NCI-H146 treated with DMSO at 0.1 percent for 48 hours (cell line): ENCODE results near the gene ZDHHC1.

Experiments
- DNase-seq: peaks from one replicate; lab custom pipeline; 2025; ENCODE audit not compliant: unreplicated experiment; lab: John Stamatoyannopoulos, UW

ZDHHC1 gene

GRCh38 chr16:67411339-67411738 is 4.9 kb downstream of the ZDHHC1 start:
- no peak for DNase-seq

- no peak for DNase-seq
Measured at GRCh38 chr16:67409631-67410030, 6.6 kb downstream of the ZDHHC1 start.

- no peak for DNase-seq
Measured at GRCh38 chr16:67407788-67408452, 8.4 kb downstream of the ZDHHC1 start.

- DNase-seq, result no peak
Measured at GRCh38 chr16:67407176-67407787, 9.0 kb downstream of the ZDHHC1 start.

GRCh38 chr16:67406111-67406971 is 9.9 kb downstream of the ZDHHC1 start:
- no peak for DNase-seq

GRCh38 chr16:67405336-67405735 is 10.9 kb downstream of the ZDHHC1 start:
- no peak for DNase-seq

- no peak for DNase-seq
Measured at GRCh38 chr16:67404740-67405226, 11.5 kb downstream of the ZDHHC1 start.

GRCh38 chr16:67403976-67404555 is 12.2 kb downstream of the ZDHHC1 start:
- DNase-seq, result no peak

GRCh38 chr16:67400901-67401300 is 15.4 kb downstream of the ZDHHC1 start:
- no peak for DNase-seq

- peak; percentile 38 for DNase-seq
Measured at GRCh38 chr16:67399749-67400704, 16.2 kb downstream of the ZDHHC1 start.

- DNase-seq, result no peak
Measured at GRCh38 chr16:67399218-67399733, 17.0 kb downstream of the ZDHHC1 start.

- no peak for DNase-seq
Measured at GRCh38 chr16:67398546-67399217, 17.6 kb downstream of the ZDHHC1 start.

- no peak for DNase-seq
Measured at GRCh38 chr16:67397812-67398545, 18.3 kb downstream of the ZDHHC1 start.

- no peak for DNase-seq
Measured at GRCh38 chr16:67397036-67397801, 19.1 kb downstream of the ZDHHC1 start.

- peak; percentile 78 for DNase-seq
Measured at GRCh38 chr16:67396159-67397035, 19.9 kb downstream of the ZDHHC1 start.

GRCh38 chr16:67395458-67396158 is 20.7 kb downstream of the ZDHHC1 start:
- peak; percentile 75 for DNase-seq

- DNase-seq, result no peak
Measured at GRCh38 chr16:67395105-67395457, 21.2 kb downstream of the ZDHHC1 start.
